OCI-LY7 (cell line): ENCODE data around the gene SPNS1.

ENCODE experiments used
- CTCF ChIP-seq: fragments of 200-600 bp; sonication (generic); conservative IDR thresholded peaks from 2 replicates; pipeline ENCODE4 v1.5.1; 2014; ENCODE audit warnings: mild to moderate bottlenecking, antibody characterized with exemption, low read length, moderate library complexity, mixed read lengths
- EZH2phosphoT487 ChIP-seq: fragments of 200-600 bp; sonication (generic); IDR thresholded peaks from 2 replicates; pipeline ENCODE4 v1.6.1; 2018; ENCODE audit warnings: low read depth, borderline replicate concordance, mild to moderate bottlenecking, mixed run types, antibody characterized with exemption, low read length, moderate library complexity, mixed read lengths

GRCh38 chr16:28986492-28986891 is 11.9 kb downstream of the SPNS1 start:
- TF ChIP-seq CTCF (no peak), EZH2phosphoT487 (no peak)
